ENCODE data around the gene SURF2.

Gene SURF2

DNA sequence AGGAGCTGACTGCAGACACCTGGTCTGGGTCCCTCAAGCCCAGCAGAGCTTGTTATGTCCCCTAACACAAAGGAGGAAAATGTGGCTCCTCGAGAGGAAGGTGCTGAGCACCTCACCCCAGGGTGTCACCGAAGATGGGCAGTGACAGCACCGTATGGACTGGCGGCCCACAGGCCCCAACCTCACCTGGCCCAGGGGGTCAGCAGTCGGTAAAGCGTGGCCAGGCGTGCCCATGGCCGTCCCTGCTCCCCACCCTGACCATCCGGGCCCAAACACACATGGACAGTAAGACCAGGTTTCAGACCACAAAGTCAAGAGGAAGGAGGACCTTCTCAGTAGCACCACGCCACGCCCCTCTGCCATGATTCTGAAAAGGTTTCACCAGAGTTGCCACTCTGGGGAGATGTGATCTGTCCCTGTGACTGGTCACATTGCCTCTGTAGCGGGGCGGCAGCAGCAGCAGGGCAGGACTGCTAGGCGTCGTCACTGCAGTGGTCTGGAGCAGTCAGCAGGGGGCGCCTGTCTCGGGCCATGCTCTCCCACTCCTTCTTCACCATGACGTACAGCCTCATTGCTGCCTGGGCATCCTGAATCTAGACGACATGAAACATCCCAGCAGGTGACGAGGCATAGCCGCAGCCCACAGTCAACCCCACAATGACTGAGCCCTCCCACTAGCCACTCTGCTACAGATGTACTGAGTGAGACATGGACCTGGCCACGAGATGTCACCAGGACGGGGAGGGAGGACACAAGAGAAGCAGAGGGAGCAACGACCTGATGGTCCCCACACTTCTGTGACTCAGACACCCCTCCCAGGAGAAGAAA is 50.3 kb downstream of the SURF2 start:
- peak; percentile 94 for TF ChIP-seq CTCF (IDR thresholded peaks at IDR 0.05; ENCODE audit: low read depth, low read length, missing control alignments)
- in situ Hi-C loops (cut with HindIII; ENCODE audit: low sequenced_read_pairs): no loop called here
- DNase-seq (ENCODE audit: low read depth): peak; percentile 49
- no peak overlapping the region for H3K4me3 ChIP-seq (ENCODE audit: low read depth, low read length)

DNA sequence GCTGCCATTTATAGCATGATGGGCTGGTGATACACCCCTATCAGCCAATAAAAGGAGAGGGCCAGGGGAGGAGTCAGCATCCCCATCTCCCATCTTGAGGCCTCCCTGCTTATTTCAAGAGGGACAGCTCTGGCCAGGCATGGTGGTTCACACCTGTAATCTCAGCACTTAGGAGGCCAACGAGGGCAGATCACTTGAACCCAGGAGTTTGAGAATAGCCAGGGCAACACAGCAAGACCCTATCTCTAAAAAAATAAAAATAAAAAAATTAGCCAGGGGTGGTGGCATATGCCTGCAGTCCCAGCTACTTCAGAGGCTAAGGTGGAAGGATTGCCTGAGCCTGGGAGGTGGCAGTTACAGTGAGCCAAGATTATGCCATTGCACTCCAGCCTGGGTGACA is 51.7 kb downstream of the SURF2 start:
- no peak for TF ChIP-seq CTCF (IDR thresholded peaks at IDR 0.05; ENCODE audit: low read depth, low read length, missing control alignments)
- H3K4me3 ChIP-seq (ENCODE audit: low read depth, low read length): no peak overlapping the region
- no peak for DNase-seq (ENCODE audit: low read depth)
- in situ Hi-C loops (cut with HindIII; ENCODE audit: low sequenced_read_pairs): no loop called here
